Measurements from ENCODE around the gene KRTDAP.

Gene KRTDAP, protein sequence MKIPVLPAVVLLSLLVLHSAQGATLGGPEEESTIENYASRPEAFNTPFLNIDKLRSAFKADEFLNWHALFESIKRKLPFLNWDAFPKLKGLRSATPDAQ

DNA sequence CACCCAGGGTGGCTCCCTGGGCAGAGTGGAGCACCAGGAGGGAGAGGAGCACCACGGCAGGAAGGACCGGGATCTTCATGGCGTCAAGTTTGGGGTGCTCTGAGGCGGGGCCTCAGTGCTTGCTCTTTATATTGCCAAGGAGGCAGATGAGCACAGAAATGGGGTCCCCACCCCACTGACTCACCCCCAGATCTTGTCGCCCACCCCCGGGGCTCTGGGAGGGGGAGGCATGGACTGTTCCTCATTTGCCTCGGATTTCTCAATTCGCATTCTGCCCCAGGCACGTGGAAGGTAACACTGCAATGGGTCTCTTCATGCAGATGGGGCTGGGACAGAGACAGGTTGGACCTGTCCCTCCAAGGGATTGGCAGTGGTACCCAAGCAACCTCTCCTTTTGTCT, at the start of gene KRTDAP:
Gene KRTDAP, minus strand, starts transcription at position 101 of the 400 bp plus-strand sequence. Its CDS starts 22 bp downstream, at position 79.
- no peak for DNase-seq (ENCODE audit: extremely low spot score)
- ChIA-PET CTCF (no interaction called here), POLR2A (no interaction called here)
- TF ChIP-seq ZNF384 (IDR thresholded peaks at IDR 0.05) = no peak
- no peak for TF ChIP-seq HDGF (IDR thresholded peaks at IDR 0.05; ENCODE audit: borderline replicate concordance)
- no peak for TF ChIP-seq FOXK2 (IDR thresholded peaks at IDR 0.05)
- TF ChIP-seq ARNT (IDR thresholded peaks at IDR 0.05) = no peak
- no peak for TF ChIP-seq SP1 (IDR thresholded peaks at IDR 0.05)

DNA sequence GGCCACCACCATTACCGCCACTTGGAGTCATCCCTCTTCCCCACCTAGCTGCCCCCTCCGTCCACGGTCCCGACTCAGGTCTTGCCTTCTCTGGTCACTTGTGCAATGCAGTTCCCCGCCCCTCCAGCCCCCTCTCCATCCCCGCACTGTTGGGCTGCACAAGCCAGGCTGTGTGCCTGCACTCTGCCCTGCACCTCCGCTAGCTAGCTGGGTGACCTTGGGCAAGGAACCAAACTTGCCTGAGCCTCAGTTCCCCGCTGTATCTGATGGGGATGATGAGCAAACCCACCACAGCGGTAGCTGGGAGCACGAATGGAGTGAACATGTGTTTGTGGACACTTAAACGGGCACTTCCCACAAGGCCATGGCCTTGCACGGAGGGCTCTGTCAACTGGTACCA, 49.6 kb upstream of the KRTDAP start:
- POLR2A ChIA-PET = interaction anchor here (1.4 kb wide), 1 partner anchor 29 kb away, joined by 3 read pairs; no protein-coding TSS in a partner anchor
- DNase-seq (ENCODE audit: extremely low spot score) = no peak
- TF ChIP-seq, protein P1, sequence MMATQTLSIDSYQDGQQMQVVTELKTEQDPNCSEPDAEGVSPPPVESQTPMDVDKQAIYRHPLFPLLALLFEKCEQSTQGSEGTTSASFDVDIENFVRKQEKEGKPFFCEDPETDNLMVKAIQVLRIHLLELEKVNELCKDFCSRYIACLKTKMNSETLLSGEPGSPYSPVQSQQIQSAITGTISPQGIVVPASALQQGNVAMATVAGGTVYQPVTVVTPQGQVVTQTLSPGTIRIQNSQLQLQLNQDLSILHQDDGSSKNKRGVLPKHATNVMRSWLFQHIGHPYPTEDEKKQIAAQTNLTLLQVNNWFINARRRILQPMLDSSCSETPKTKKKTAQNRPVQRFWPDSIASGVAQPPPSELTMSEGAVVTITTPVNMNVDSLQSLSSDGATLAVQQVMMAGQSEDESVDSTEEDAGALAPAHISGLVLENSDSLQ (IDR thresholded peaks at IDR 0.05) = no peak
- TF ChIP-seq ARNT (IDR thresholded peaks at IDR 0.05) = no peak
- CTCF ChIA-PET = no interaction called here

DNA sequence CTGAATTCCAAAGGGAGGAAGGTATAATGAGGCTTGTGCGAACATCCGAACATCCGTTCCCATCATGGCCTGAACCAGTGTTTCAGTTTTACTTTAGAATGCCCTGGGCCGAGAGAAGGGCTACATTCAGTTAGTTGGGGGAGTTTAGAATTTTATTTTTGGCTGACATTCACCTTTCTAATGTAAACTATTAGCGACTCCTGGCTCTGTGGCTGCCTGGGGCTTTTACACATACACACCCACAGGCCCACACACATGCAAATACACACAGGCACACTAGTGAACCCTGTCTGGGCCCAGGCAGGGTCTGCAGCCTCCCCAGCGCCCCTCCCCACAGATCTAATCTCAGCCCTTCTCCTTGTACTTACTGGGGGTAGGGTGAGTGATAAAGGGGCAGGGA, 49.0 kb upstream of the KRTDAP start:
- CTCF ChIA-PET = no interaction called here
- no peak for DNase-seq (ENCODE audit: extremely low spot score)
- POLR2A ChIA-PET = interaction anchor here (1.4 kb wide), 1 partner anchor 29 kb away, joined by 5 read pairs; no protein-coding TSS in a partner anchor

DNA sequence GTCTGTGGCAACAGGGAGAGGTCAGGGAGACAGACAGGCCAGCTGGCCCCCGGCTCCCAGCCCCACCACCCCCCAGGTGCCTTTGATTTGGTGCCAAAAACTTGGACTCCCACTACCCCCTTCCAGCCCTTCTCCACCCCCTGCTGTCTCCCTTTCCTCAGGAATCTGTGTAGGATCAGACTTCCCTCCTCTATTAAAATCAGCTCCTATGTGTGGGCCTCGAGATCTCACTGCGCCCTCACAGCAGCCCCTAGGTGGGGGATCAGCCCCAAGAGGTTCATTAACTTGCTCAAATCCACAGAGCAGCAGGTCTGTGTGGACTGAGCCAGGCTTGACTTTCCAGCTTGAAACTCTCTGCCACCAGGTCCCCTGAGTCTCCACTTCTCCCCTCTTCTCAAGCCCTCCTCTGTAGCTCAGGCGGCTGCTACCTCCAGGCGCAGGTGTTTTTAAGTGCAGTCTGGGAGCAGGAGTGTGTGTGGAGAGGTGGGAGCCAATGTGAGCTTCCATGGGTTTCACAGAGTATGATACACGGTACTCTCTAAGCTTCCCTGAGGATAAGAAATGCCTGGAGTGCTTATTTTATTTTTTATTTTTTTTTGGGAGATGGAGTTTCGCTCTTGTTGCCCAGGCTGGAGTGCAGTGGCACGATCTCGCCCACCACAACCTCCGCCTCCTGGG, 44.7 kb upstream of the KRTDAP start:
- POLR2A ChIA-PET = interaction anchor here (1.1 to 1.2 kb wide), 2 partner anchors 8 to 113 kb away, joined by 3 to 4 read pairs; partner anchors contain the start of gene COX6B1
- CTCF ChIA-PET = interaction anchor here (1.3 kb wide), 1 partner anchor 24 kb away, joined by 3 read pairs; no protein-coding TSS in a partner anchor
- DNase-seq (ENCODE audit: extremely low spot score) = no peak
- TF ChIP-seq NFRKB (IDR thresholded peaks at IDR 0.05) (no peak), SUZ12 (IDR thresholded peaks at IDR 0.05) (no peak), LEF1 (IDR thresholded peaks at IDR 0.05; ENCODE audit: borderline replicate concordance) (no peak), CTBP1 (IDR thresholded peaks at IDR 0.05; ENCODE audit: borderline replicate concordance) (no peak), HDGF (IDR thresholded peaks at IDR 0.05; ENCODE audit: borderline replicate concordance) (no peak), ARNT (IDR thresholded peaks at IDR 0.05) (no peak), SP1 (IDR thresholded peaks at IDR 0.05) (no peak), L3MBTL2 (conservative IDR thresholded peaks at IDR 0.05) (no peak), ELF4 (IDR thresholded peaks at IDR 0.05) (no peak), FOXA1 (IDR thresholded peaks at IDR 0.05) (no peak), FOXK2 (IDR thresholded peaks at IDR 0.05) (no peak), TARDBP (IDR thresholded peaks at IDR 0.05) (no peak), ZNF384 (IDR thresholded peaks at IDR 0.05) (no peak), BHLHE40 (IDR thresholded peaks at IDR 0.05; ENCODE audit: borderline replicate concordance) (no peak), FOXM1 (IDR thresholded peaks at IDR 0.05; ENCODE audit: borderline replicate concordance) (no peak)
- TF ChIP-seq, protein P1 (IDR thresholded peaks at IDR 0.05) = no peak

More for the DNA sequence above, 49.0 kb upstream of the KRTDAP start:
- no peak for TF ChIP-seq SP1 (IDR thresholded peaks at IDR 0.05)
- TF ChIP-seq, protein P1 (IDR thresholded peaks at IDR 0.05) = no peak
- no peak for TF ChIP-seq HDGF (IDR thresholded peaks at IDR 0.05; ENCODE audit: borderline replicate concordance)
- TF ChIP-seq FOXM1 (IDR thresholded peaks at IDR 0.05; ENCODE audit: borderline replicate concordance) = no peak
- TF ChIP-seq NFRKB (IDR thresholded peaks at IDR 0.05) = no peak
- TF ChIP-seq LEF1 (IDR thresholded peaks at IDR 0.05; ENCODE audit: borderline replicate concordance) = no peak
- no peak for TF ChIP-seq BHLHE40 (IDR thresholded peaks at IDR 0.05; ENCODE audit: borderline replicate concordance)
- TF ChIP-seq FOXK2 (IDR thresholded peaks at IDR 0.05) = no peak
- no peak for TF ChIP-seq ARNT (IDR thresholded peaks at IDR 0.05)
- TF ChIP-seq CTBP1 (IDR thresholded peaks at IDR 0.05; ENCODE audit: borderline replicate concordance) = no peak
- TF ChIP-seq ZNF384 (IDR thresholded peaks at IDR 0.05) = no peak
- no peak for TF ChIP-seq L3MBTL2 (conservative IDR thresholded peaks at IDR 0.05)
- no peak for TF ChIP-seq TARDBP (IDR thresholded peaks at IDR 0.05)
- no peak for TF ChIP-seq ELF4 (IDR thresholded peaks at IDR 0.05)
- TF ChIP-seq FOXA1 (IDR thresholded peaks at IDR 0.05) = no peak
- TF ChIP-seq SUZ12 (IDR thresholded peaks at IDR 0.05) = no peak

DNA sequence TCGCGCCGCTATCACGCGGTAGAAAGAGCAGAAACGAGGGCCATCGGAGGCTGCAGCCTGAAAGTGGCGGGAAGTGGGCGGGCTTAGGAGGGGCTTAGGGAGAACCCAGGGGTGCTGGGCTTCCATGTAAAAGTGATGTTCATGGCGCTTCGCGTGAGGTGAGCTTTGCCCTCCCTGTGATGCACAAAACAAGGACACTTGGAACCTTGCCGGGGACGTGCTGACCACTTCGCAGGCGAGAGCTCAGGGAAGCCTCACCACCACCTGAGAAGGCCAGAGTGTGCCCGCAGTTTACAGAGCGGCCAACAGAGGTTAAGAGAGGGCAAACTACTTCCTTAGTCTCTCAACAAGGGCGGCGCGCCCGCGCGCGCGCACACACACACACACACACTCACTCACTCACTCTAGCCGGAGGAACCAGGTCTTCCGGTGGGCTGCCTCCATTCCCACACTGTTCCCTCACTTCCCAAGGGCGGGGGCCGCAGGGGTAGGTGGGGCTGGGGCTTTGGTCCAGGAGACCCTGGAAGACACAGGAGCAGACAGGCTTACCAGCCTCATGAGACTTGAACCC, 43.6 kb upstream of the KRTDAP start:
- CTCF ChIA-PET = no interaction called here
- no peak for DNase-seq (ENCODE audit: extremely low spot score)
- POLR2A ChIA-PET = no interaction called here
- TF ChIP-seq BHLHE40 (IDR thresholded peaks at IDR 0.05; ENCODE audit: borderline replicate concordance) (no peak), SUZ12 (IDR thresholded peaks at IDR 0.05) (no peak), CTBP1 (IDR thresholded peaks at IDR 0.05; ENCODE audit: borderline replicate concordance) (no peak), ELF4 (IDR thresholded peaks at IDR 0.05) (no peak), ARNT (IDR thresholded peaks at IDR 0.05) (no peak), SP1 (IDR thresholded peaks at IDR 0.05) (no peak), L3MBTL2 (conservative IDR thresholded peaks at IDR 0.05) (no peak), TARDBP (IDR thresholded peaks at IDR 0.05) (no peak), LEF1 (IDR thresholded peaks at IDR 0.05; ENCODE audit: borderline replicate concordance) (no peak)
- TF ChIP-seq, protein P1 (IDR thresholded peaks at IDR 0.05) = no peak

All from HEK293T (cell line).